Heart right ventricle (tissue), 16 donors: ENCODE measurements around the gene HSPB9. TPM values are rescaled to one million over a fixed set of nuclear protein-coding genes. Genes with fewer than 3 reads are reported as not detected.

Experiments used
- ATAC-seq, 8 donors: fragments of 200-7000 bp; cut with Tn5 transposase; one replicate each; pipeline ENCODE4 v1.9.1; 2020; ENCODE audit warnings: mild to moderate bottlenecking in 8 of 8, moderate library complexity in 8 of 8, moderate number of reproducible peaks in 1 of 8
- DNase-seq, 2 donors: peaks; one replicate each; pipeline ENCODE4 v3.0.0-alpha.2; 2020
- H3K27ac ChIP-seq, 10 donors: fragments of 200-600 bp; sonication (generic) in 2 of 10; one replicate each; pipeline versions ENCODE4 v1.5.0 to v1.8.0; 2020 to 2022; ENCODE audit warnings: mild to moderate bottlenecking in 3 of 10
- H3K27me3 ChIP-seq, 7 donors: fragments of 200-600 bp; one replicate each; pipeline ENCODE4 v1.8.0; 2021 to 2022; ENCODE audit warnings: mild to moderate bottlenecking in 2 of 7
- H3K36me3 ChIP-seq, 9 donors: fragments of 200-600 bp; sonication (generic) in 1 of 9; one replicate each; pipeline versions ENCODE4 v1.5.0 to v1.8.0; 2020 to 2022; ENCODE audit warnings: mild to moderate bottlenecking in 2 of 9
- H3K4me1 ChIP-seq, 9 donors: fragments of 200-600 bp; sonication (generic) in 1 of 9; one replicate each; pipeline versions ENCODE4 v1.5.0 to v1.8.0; 2020 to 2022; ENCODE audit warnings: mild to moderate bottlenecking in 4 of 9
- H3K4me3 ChIP-seq, 10 donors: fragments of 200-600 bp; sonication (generic) in 2 of 10; one replicate each; pipeline versions ENCODE4 v1.5.0 to v1.8.0; 2020 to 2022; ENCODE audit warnings: mild to moderate bottlenecking in 7 of 10, moderate library complexity in 2 of 10
- H3K9me3 ChIP-seq, 11 donors: fragments of 200-600 bp in 10 of 11; sonication (generic) in 2 of 11; one replicate each; pipeline versions ENCODE4 v1.5.0 to v1.8.0; 2013 to 2022; ENCODE audit warnings: mild to moderate bottlenecking in 2 of 11, control low read depth in 1 of 11, moderate library complexity in 1 of 11
- WGBS, 2 donors: extraction: QIAGEN DNeasy Blood & Tissue Kit; methylation state at CpG; one replicate each; pipeline ENCODE4 v1.1.7; 2013; ENCODE audit warnings: inconsistent platforms in 1 of 2; 5-methylcytosine and 5-hydroxymethylcytosine counted together
- intact Hi-C, 10 donors: fragments of 100-400 bp; cut with DNase I; formaldehyde crosslinking; loops; one replicate each; pipeline versions ENCODE4 v1.11.1 to v1.14.2; 2022
- polyA plus RNA-seq, 2 donors: library from polyadenylated mRNA; stranded (reverse); fragments of 200-250 nt; gene quantifications; one replicate each; pipeline ENCODE4 v1.2.3, GENCODE V29; 2013
- total RNA-seq, 10 donors: library from RNA; stranded (reverse); fragmentation: NEBNext Ultra II Directional in 3 of 10; extraction: Animal tissue kit (Norgen Biotek cat#: 25700) in 3 of 10; gene quantifications; one replicate each; pipeline versions ENCODE4 v1.2.1 to v1.2.4, GENCODE V29; 2021 to 2023
- TF ChIP-seq, protein P1 (sequence below), 9 donors: fragments of 200-600 bp; sonication (generic) in 2 of 9; IDR thresholded peaks; one replicate each; pipeline versions ENCODE4 v1.5.0 to v1.8.0; 2021 to 2022; ENCODE audit warnings: antibody characterized with exemption in 9 of 9, mild to moderate bottlenecking in 5 of 9, moderate library complexity in 1 of 9
- donor health status: Arrhythmogenic right ventricular cardiomyopathy.
- donor health status: ischemic (EF 13 %, LVEDD 7.1; RV severe dilation, severe dysfunction).
- donor health status: healthy with polysubstance abuse.
- donor health status: DM: no; HTN: yes; CAD: no.
- donor health status: DM: no; HTN: no; CAD: no.
- donor health status: ischemic (EF 25% LVEDD 6.9; RV normal size, moderate dysfunction).
- donor health status: ischemic (EF 25% LVEDD 5.7; RV mildly dilated, moderate dysfunction).
- donor health status: healthy.
- donor health status: DM: yes; HTN: yes; CAD: no.
- donor health status: Ischemic cardiomyopathy.
- donor health status: ischemic (EF 35%, LVEDD 5.7; RV mildly dilated, moderate dysfunction).
- donor health status: nonischemic (EF 11% LVEDD 7.7; RV severe dilation, severe dysfunction).
- donor health status: DM: yes; HTN: yes; CAD: no.
- donor health status: PGD.
- donor health status: ischemic (EF 29% LVEDD 5.4; RV normal size, mild dysfunction).
- donor health status: nonischemic (EF 23%, LVEDD 6.1; RV moderate dilation, normal function).

HSPB9 gene
- total and polyA plus RNA-seq, 12 donors = 0.01 to 0.29 (median 0.23) TPM; not detected in 9

- Histone ChIP-seq H3K4me1 (no peaks in the 10 kb centered on the region), H3K4me3 (no peak overlapping the region), H3K27ac (no peak overlapping the region), H3K27me3 (peaks cover 0 to 41% (median 15%) of the 10 kb centered on the region in 7 donors), H3K9me3 (no peaks in the 10 kb centered on the region), H3K36me3 (no peaks in the 10 kb centered on the region)
- ATAC-seq = no peak
- no peak for DNase-seq
- TF ChIP-seq, protein P1, sequence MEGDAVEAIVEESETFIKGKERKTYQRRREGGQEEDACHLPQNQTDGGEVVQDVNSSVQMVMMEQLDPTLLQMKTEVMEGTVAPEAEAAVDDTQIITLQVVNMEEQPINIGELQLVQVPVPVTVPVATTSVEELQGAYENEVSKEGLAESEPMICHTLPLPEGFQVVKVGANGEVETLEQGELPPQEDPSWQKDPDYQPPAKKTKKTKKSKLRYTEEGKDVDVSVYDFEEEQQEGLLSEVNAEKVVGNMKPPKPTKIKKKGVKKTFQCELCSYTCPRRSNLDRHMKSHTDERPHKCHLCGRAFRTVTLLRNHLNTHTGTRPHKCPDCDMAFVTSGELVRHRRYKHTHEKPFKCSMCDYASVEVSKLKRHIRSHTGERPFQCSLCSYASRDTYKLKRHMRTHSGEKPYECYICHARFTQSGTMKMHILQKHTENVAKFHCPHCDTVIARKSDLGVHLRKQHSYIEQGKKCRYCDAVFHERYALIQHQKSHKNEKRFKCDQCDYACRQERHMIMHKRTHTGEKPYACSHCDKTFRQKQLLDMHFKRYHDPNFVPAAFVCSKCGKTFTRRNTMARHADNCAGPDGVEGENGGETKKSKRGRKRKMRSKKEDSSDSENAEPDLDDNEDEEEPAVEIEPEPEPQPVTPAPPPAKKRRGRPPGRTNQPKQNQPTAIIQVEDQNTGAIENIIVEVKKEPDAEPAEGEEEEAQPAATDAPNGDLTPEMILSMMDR (IDR thresholded peaks at IDR 0.05) = no peak
- intact Hi-C loops = no loop called here
- 79 to 81% methylated on average over 7 of the region's 7 CpGs for WGBS, 2 donors
These were observed 35.4 kb upstream of the HSPB9 start for GRCh38 chr17:42087042-42087701.

GRCh38 chr17:42087736-42088705 is 34.6 kb upstream of the HSPB9 start:
- intact Hi-C loops = no loop called here

DNA sequence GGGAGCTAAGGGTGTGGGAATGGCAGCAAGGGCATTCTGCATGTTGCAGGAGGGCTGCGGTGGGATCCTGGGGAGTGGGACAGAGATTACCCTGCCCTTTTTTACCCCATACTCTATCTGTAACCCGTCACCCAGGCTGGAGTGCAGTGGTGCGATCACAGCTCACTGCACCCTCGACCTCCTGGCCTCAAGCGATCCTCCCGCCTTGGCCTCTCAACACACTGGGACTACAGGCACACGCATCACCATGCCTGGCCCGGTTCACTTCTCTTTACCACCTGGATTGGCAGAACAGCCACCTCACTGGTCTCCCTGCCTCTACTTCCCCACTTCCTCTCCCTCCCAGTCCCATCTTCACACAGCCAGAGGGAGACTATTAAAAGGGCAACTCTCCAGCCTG is 33.9 kb upstream of the HSPB9 start:
- TF ChIP-seq, protein P1 (IDR thresholded peaks at IDR 0.05) = no peak
- Histone ChIP-seq H3K27ac (no peak overlapping the region), H3K27me3 (peaks cover 0 to 46% (median 15%) of the 10 kb centered on the region in 7 donors), H3K4me3 (no peak overlapping the region), H3K4me1 (no peaks in the 10 kb centered on the region), H3K36me3 (no peaks in the 10 kb centered on the region), H3K9me3 (no peaks in the 10 kb centered on the region)
- intact Hi-C loops = no loop called here
- 87 to 89% methylated on average over 8 of the region's 8 CpGs for WGBS, 2 donors
- no peak for DNase-seq
- no peak for ATAC-seq

More at GRCh38 chr17:42087736-42088705, 34.6 kb upstream of the HSPB9 start:
- H3K36me3 ChIP-seq = no peaks in the 10 kb centered on the region
- H3K27ac ChIP-seq = no peak overlapping the region
- H3K4me3 ChIP-seq = no peak overlapping the region
- no peaks in the 10 kb centered on the region for H3K9me3 ChIP-seq
- DNase-seq = no peak
- peaks cover 0 to 46% (median 15%) of the 10 kb centered on the region in 7 donors for H3K27me3 ChIP-seq
- TF ChIP-seq, protein P1 (IDR thresholded peaks at IDR 0.05) = no peak
- WGBS, 2 donors = 60 to 65% methylated on average over 20 of the region's 20 CpGs
- peak in 1 of 8 donors; percentile 29 for ATAC-seq
- H3K4me1 ChIP-seq = no peaks in the 10 kb centered on the region

GRCh38 chr17:42090964-42091790 is 31.4 kb upstream of the HSPB9 start:
- H3K4me3 ChIP-seq = no peak overlapping the region
- TF ChIP-seq, protein P1 (IDR thresholded peaks at IDR 0.05) = no peak
- no peaks in the 10 kb centered on the region for H3K36me3 ChIP-seq
- peaks cover 0 to 46% (median 21%) of the 10 kb centered on the region in 7 donors for H3K27me3 ChIP-seq
- no peak for DNase-seq
- ATAC-seq = no peak
- no peaks in the 10 kb centered on the region for H3K4me1 ChIP-seq
- H3K9me3 ChIP-seq = no peaks in the 10 kb centered on the region
- WGBS, 2 donors = 81 to 85% methylated on average over 8 of the region's 8 CpGs
- intact Hi-C loops = no loop called here
- no peak overlapping the region for H3K27ac ChIP-seq
